HL-60 (cell line): ENCODE results near the gene IQSEC1.

Source experiments
- DNase-seq, 2 experiments: peaks; one replicate each; pipeline ENCODE4 v3.0.0-alpha.2; 2010 to 2020; ENCODE audit warnings: low read depth in 1 of 2, low spot score in 1 of 2
- H3K27ac ChIP-seq: fragments of 250-450 bp; sonication (Bioruptor Pico); replicated peaks from 2 replicates; pipeline ENCODE4 v1.5.1; 2020; ENCODE audit warnings: mild to moderate bottlenecking, moderate library complexity
- H3K27me3 ChIP-seq: fragments of 250-450 bp; sonication (Bioruptor Pico); 2 replicates; pipeline ENCODE4 v1.5.1; 2021; ENCODE audit warnings: mild to moderate bottlenecking, moderate library complexity; ENCODE audit not compliant: insufficient read depth, poor library complexity, severe bottlenecking
- H3K4me3 ChIP-seq: replicated peaks from 2 replicates; pipeline ENCODE4 v1.5.1; 2011; ENCODE audit warnings: mild to moderate bottlenecking, control low read depth, low read length; ENCODE audit not compliant: insufficient read depth
- CTCF ChIP-seq: IDR thresholded peaks from one replicate; pipeline ENCODE4 v1.5.1; 2011; ENCODE audit warnings: low read length, control low read depth, inconsistent platforms; ENCODE audit not compliant: insufficient read depth
- GABPA ChIP-seq: IDR thresholded peaks from 2 replicates; pipeline ENCODE4 v1.6.1; 2012; ENCODE audit warnings: low read depth
- POLR2AphosphoS5 ChIP-seq: IDR thresholded peaks from 2 replicates; pipeline ENCODE4 v1.6.1; 2012; ENCODE audit warnings: low read depth
- REST ChIP-seq: IDR thresholded peaks from 2 replicates; pipeline ENCODE4 v1.6.1; 2012; ENCODE audit warnings: low read depth; ENCODE audit not compliant: insufficient replicate concordance
- SPI1 ChIP-seq: IDR thresholded peaks from 2 replicates; pipeline ENCODE4 v1.6.1; 2012; ENCODE audit warnings: low read depth, mild to moderate bottlenecking, borderline replicate concordance

IQSEC1 gene

GRCh38 chr3:13105181-13105895 is 32.1 kb upstream of the IQSEC1 start:
- TF ChIP-seq SPI1 (no peak), GABPA (no peak), CTCF (no peak)
- H3K4me3 ChIP-seq, result no peak overlapping the region
- DNase-seq, result no peak
- no peak overlapping the region for H3K27ac ChIP-seq
- H3K27me3 ChIP-seq, result no peaks in the 10 kb centered on the region

- Histone ChIP-seq H3K27me3 (no peaks in the 10 kb centered on the region), H3K4me3 (no peak overlapping the region), H3K27ac (no peak overlapping the region)
- no peak for DNase-seq
- TF ChIP-seq SPI1, result no peak
- TF ChIP-seq CTCF, result no peak
- no peak for TF ChIP-seq POLR2AphosphoS5
- no peak for TF ChIP-seq REST
- TF ChIP-seq GABPA, result no peak
These were observed 31.3 kb upstream of the IQSEC1 start for GRCh38 chr3:13104511-13104910.

DNA sequence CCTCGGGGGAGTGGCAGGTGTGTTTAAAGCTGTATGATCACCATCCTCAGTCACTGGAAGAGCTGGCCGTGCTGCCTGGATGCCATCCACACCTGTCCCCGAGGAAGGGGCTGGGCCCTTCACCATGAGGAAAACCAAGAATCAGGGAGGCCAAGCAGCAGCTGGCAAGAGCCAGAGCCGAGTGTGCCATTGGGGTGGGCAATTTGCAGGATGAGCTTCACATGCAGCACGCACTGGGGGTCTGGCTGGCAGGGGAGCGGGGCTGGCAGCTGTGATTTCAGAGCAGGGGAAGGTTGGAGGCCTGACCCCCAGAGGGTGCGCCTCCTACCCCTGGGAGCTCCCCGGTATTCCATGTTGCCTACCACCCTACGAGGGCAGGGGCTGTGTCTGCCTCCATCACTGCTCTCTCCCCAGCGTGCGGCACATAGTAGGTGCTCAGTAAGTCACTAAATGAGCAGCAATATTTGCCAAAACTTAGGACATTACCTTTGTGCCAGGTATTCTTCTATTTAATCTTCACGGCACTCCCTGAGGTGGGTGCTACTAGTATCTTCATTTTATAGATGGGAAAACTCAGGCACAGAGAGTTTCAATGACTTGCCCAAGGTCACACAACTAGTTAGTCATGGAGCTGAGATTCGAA is 30.3 kb upstream of the IQSEC1 start:
- H3K4me3 ChIP-seq, result no peak overlapping the region
- no peak for DNase-seq
- no peak overlapping the region for H3K27ac ChIP-seq
- H3K27me3 ChIP-seq, result no peaks in the 10 kb centered on the region
- TF ChIP-seq SPI1, result no peak
- no peak for TF ChIP-seq POLR2AphosphoS5
- no peak for TF ChIP-seq REST
- no peak for TF ChIP-seq GABPA
- TF ChIP-seq CTCF, result no peak
